GM12878 (cell line): ENCODE results near the gene CRYGD. TPM values are rescaled to one million over a fixed set of nuclear protein-coding genes. Genes with fewer than 3 reads are reported as not detected.

Source experiments
- ATAC-seq: fragments of 200-7000 bp; cut with Tn5 transposase; 3 replicates; pipeline ENCODE4 v1.9.1; 2020; ENCODE audit warnings: mild to moderate bottlenecking, moderate library complexity
- BruUV-seq: library from RNA; stranded (reverse); fragments of 400-500 nt; replicated peaks from 2 replicates; lab custom pipeline; 2021; lab: Mats Ljungman, UMichigan
- CTCF ChIA-PET: fragments of 300-600 bp; sonication (Branson Sonifier 250); formaldehyde crosslinking; extraction: SDS; loops from one replicate; lab custom pipeline; 2021; ENCODE audit warnings: inconsistent platforms; lab: Yijun Ruan, JAX
- POLR2A ChIA-PET: fragments of 350-600 bp; formaldehyde crosslinking; extraction: SDS; loops from one replicate; lab custom pipeline; 2021; ENCODE audit warnings: inconsistent platforms; lab: Charles Lee
- RAD21 ChIA-PET: fragments of 300-600 bp; sonication (Branson Sonifier 250); formaldehyde crosslinking; loops from one replicate; lab custom pipeline; 2023; ENCODE audit warnings: antibody characterized with exemption; ENCODE audit not compliant: unreplicated experiment; lab: Charles Lee
- SMC1A ChIA-PET: fragments of 300-600 bp; sonication (Branson Sonifier 250); formaldehyde crosslinking; loops from one replicate; lab custom pipeline; 2023; ENCODE audit not compliant: unreplicated experiment, uncharacterized antibody; lab: Charles Lee
- DNase-seq: peaks from one replicate; pipeline ENCODE4 v3.0.0-alpha.2; 2011; ENCODE audit warnings: low read depth, low spot score
- FAIRE-seq: peaks from 3 replicates; lab custom pipeline; 2011; peaks lifted over from hg19 to GRCh38; lab: Jason Lieb, UNC
- H2AFZ ChIP-seq: 2 replicates; pipeline ENCODE4 v1.6.0; 2011; ENCODE audit warnings: low read depth, low read length, control low read depth; ENCODE audit not compliant: control insufficient read depth
- H3K27ac ChIP-seq: 2 replicates; pipeline ENCODE4 v1.5.1; 2011; ENCODE audit warnings: control low read depth; ENCODE audit not compliant: control insufficient read depth, insufficient read depth
- H3K27me3 ChIP-seq, 2 experiments: replicated peaks in 1 of 2; 2 replicates each; pipeline versions ENCODE4 v1.6.0 to v1.6.1; 2011; ENCODE audit warnings: low read length in 1 of 2; ENCODE audit not compliant: control insufficient read depth in 2 of 2, insufficient read depth in 2 of 2
- H3K36me3 ChIP-seq, 2 experiments: 2 replicates each; pipeline ENCODE4 v1.5.1; 2011; ENCODE audit warnings: low read length in 1 of 2; ENCODE audit not compliant: control insufficient read depth in 2 of 2, insufficient read depth in 2 of 2
- H3K4me1 ChIP-seq: 2 replicates; pipeline ENCODE4 v1.6.1; 2011; ENCODE audit warnings: mild to moderate bottlenecking, low read length, moderate library complexity, mixed read lengths; ENCODE audit not compliant: control insufficient read depth, insufficient read depth
- H3K4me2 ChIP-seq: 2 replicates; pipeline ENCODE4 v1.6.0; 2011; ENCODE audit warnings: control low read depth; ENCODE audit not compliant: control insufficient read depth, insufficient read depth
- H3K4me3 ChIP-seq: fragments of 200-600 bp; sonication (generic); 2 replicates; pipeline ENCODE4 v1.5.1; 2016
- H3K79me2 ChIP-seq: 2 replicates; pipeline ENCODE4 v1.6.0; 2011; ENCODE audit warnings: low read length; ENCODE audit not compliant: control insufficient read depth, insufficient read depth
- H3K9ac ChIP-seq: 2 replicates; pipeline ENCODE4 v1.8.0; 2011; ENCODE audit warnings: low read length, control low read depth, mixed read lengths; ENCODE audit not compliant: control insufficient read depth, insufficient read depth
- H3K9me3 ChIP-seq: replicated peaks from 3 replicates; pipeline ENCODE4 v1.5.1; 2011; ENCODE audit warnings: mild to moderate bottlenecking, low read length; ENCODE audit not compliant: control insufficient read depth, insufficient read depth
- H4K20me1 ChIP-seq: 2 replicates; pipeline ENCODE4 v1.6.0; 2011; ENCODE audit not compliant: control insufficient read depth, insufficient read depth
- CHD2 ChIP-seq: IDR thresholded peaks from 2 replicates; pipeline ENCODE4 v1.6.1; 2011; ENCODE audit warnings: low read depth, low read length, improper control_type of control experiment, borderline replicate concordance
- E4F1 ChIP-seq: fragments of 450-650 bp; IDR thresholded peaks from 2 replicates; pipeline ENCODE4 v1.6.1; 2018; ENCODE audit warnings: borderline replicate concordance, mild to moderate bottlenecking; ENCODE audit not compliant: partially characterized antibody
- HSF1 ChIP-seq: fragments of 150-350 bp; IDR thresholded peaks from 2 replicates; pipeline ENCODE4 v1.6.1; 2014; ENCODE audit warnings: mild to moderate bottlenecking, low read depth, low read length
- IRF5 ChIP-seq: fragments of 450-650 bp; IDR thresholded peaks from 2 replicates; pipeline ENCODE4 v1.6.1; 2017; ENCODE audit warnings: borderline replicate concordance
- PRDM15 ChIP-seq: fragments of 450-650 bp; formaldehyde crosslinking; IDR thresholded peaks from 2 replicates; pipeline ENCODE4 v1.4.0; 2020; ENCODE audit warnings: mild to moderate bottlenecking, moderate library complexity
- RELA ChIP-seq: fragments of 450-650 bp; IDR thresholded peaks from 2 replicates; pipeline ENCODE4 v1.8.0; 2014; ENCODE audit warnings: borderline replicate concordance; ENCODE audit not compliant: partially characterized antibody
- WRNIP1 ChIP-seq: IDR thresholded peaks from 2 replicates; pipeline ENCODE4 v1.6.1; 2011; ENCODE audit warnings: low read depth, low read length, improper control_type of control experiment, borderline replicate concordance
- ZNF217 ChIP-seq: fragments of 450-650 bp; IDR thresholded peaks from 2 replicates; pipeline ENCODE4 v1.6.1; 2017; ENCODE audit warnings: antibody characterized with exemption, mild to moderate bottlenecking
- ZNF687 ChIP-seq: fragments of 450-650 bp; IDR thresholded peaks from 2 replicates; pipeline ENCODE4 v1.6.1; 2017; ENCODE audit warnings: mild to moderate bottlenecking, moderate library complexity
- WGBS: methylation state at CpG from one replicate; pipeline ENCODE4 v1.1.6; 2016; ENCODE audit warnings: low lambda C conversion rate; ENCODE audit not compliant: insufficient replicate concordance, insufficient coverage; ENCODE audit errors: missing lambda C conversion rate; 5-methylcytosine and 5-hydroxymethylcytosine counted together
- in situ Hi-C: fragments of 300-500 bp; cut with MboI; formaldehyde crosslinking; loops from 9 replicates; pipeline ENCODE4 v1.14.3; 2018; ENCODE audit warnings: mixed read lengths
- intact Hi-C: fragments of 100-400 bp; cut with micrococcal nuclease; formaldehyde crosslinking; loops from one replicate; pipeline ENCODE4 v1.14.2; 2022; ENCODE audit not compliant: unreplicated experiment
- polyA plus RNA-seq, 11 experiments: library from polyadenylated mRNA; depleted of rRNA in 4 of 11; unstranded in 6 of 11; stranded (reverse) in 5 of 11; fragments of >200 nt; fragmentation: Nextera tagmentation in 4 of 11; fragmentation: Illumina TruSeq in 1 of 11; extraction: Ambion mirVana in 4 of 11; extraction: Trizol in 1 of 11; gene quantifications; 1 replicate in 1 of 11; 2 replicates in 10 of 11; pipeline versions ENCODE4 v1.2.1 to v1.2.3, GENCODE V29; 2011 to 2016; ENCODE audit warnings: inconsistent platforms in 2 of 11, missing spikeins in 2 of 11, low read depth in 1 of 11
- total RNA-seq, 4 experiments: library from RNA; depleted of rRNA in 3 of 4; stranded (reverse); fragments of >200 nt in 3 of 4; fragmentation: Illumina TruSeq in 1 of 4; extraction: Trizol in 1 of 4; gene quantifications; 2 replicates each; pipeline versions ENCODE4 v1.2.1 to v1.2.3, GENCODE V29; 2013 to 2021

CRYGD gene
- total and polyA plus RNA-seq, 10 of the 15 experiments (the other 5 are each of a cell fraction or from before 2014, with no cell fraction given) = not detected

- ChIA-PET RAD21 (no interaction called here), CTCF (interaction anchor here (1.2 to 1.3 kb wide), 2 partner anchors 19 to 373 kb away, joined by 3 read pairs; no protein-coding TSS in a partner anchor), POLR2A (no interaction called here), SMC1A (interaction anchor here (0.7 kb wide), 1 partner anchor 14 kb away, joined by 3 read pairs; no protein-coding TSS in a partner anchor)
- no TSS peak for BruUV-seq
- no peak overlapping the region for H3K4me3 ChIP-seq
- H3K79me2 ChIP-seq = no peaks in the 10 kb centered on the region
- no peak overlapping the region for H2AFZ ChIP-seq
- H3K36me3 ChIP-seq = no peaks in the 10 kb centered on the region
- H3K4me2 ChIP-seq = no peak overlapping the region
- no peak for FAIRE-seq
- in situ Hi-C loops = no loop called here
- H3K9ac ChIP-seq = no peak overlapping the region
- 0% methylated on average over 2 of the region's 2 CpGs for WGBS
- H3K27me3 ChIP-seq = no peaks in the 10 kb centered on the region; a peak in 2 of 4 replicates
- no peak overlapping the region for H3K27ac ChIP-seq
- H3K4me1 ChIP-seq = no peaks in the 10 kb centered on the region
- intact Hi-C loops = no loop called here
- no peaks in the 10 kb centered on the region for H3K9me3 ChIP-seq
- H4K20me1 ChIP-seq = no peaks in the 10 kb centered on the region
- no peak for DNase-seq
- no peak for ATAC-seq
- TF ChIP-seq RELA (no peak), PRDM15 (CRISPR knock-in tag) (no peak), ZNF217 (no peak), IRF5 (no peak), HSF1 (no peak), E4F1 (no peak), WRNIP1 (no peak), CHD2 (no peak), ZNF687 (no peak)
These were observed 32.1 kb upstream of the CRYGD start for GRCh38 chr2:208156439-208156838.
